Measurements from ENCODE around the gene FBXL16. TPM values are rescaled to one million over a fixed set of nuclear protein-coding genes. Genes with fewer than 3 reads are reported as not detected.

FBXL16 gene
- total and polyA plus RNA-seq, 2 experiments from 2014 or later, result 0.29 to 0.54 TPM

GRCh38 chr16:704552-705380 is 835 bp downstream of the FBXL16 start:
- peaks cover 40% of the 10 kb centered on the region for H3K27me3 ChIP-seq (replicated peaks; ENCODE audit: insufficient read depth)
- in situ Hi-C loops (cut with MboI), result no loop called here
- H3F3A ChIP-seq (ENCODE audit: insufficient read depth), result no peaks in the 10 kb centered on the region
- 14 to 21% methylated on average over 28 to 35 of the region's 50 CpGs for WGBS, 2 experiments (ENCODE audit: low coverage in 1 of 2, low lambda C conversion rate in 2 of 2, missing lambda C conversion rate in 2 of 2)
- no peaks in the 10 kb centered on the region for H3K79me2 ChIP-seq (ENCODE audit: insufficient read depth)
- no peak overlapping the region for H3K27ac ChIP-seq
- no peaks in the 10 kb centered on the region for H3K36me3 ChIP-seq (ENCODE audit: low read depth)
- DNase-seq, result no peak
- H3K9me2 ChIP-seq (ENCODE audit: insufficient read depth), result no peaks in the 10 kb centered on the region
- no peaks in the 10 kb centered on the region for H4K20me1 ChIP-seq (ENCODE audit: insufficient read depth)
- no peak overlapping the region for H2AFZ ChIP-seq
- no peak overlapping the region for H3K4me2 ChIP-seq (ENCODE audit: unreplicated experiment)
- no peak for TF ChIP-seq EZH2phosphoT487 (IDR thresholded peaks at IDR 0.05; ENCODE audit: insufficient read depth, low read depth)
- TF ChIP-seq EZH2 (IDR thresholded peaks at IDR 0.05; ENCODE audit: insufficient read depth, poor library complexity, severe bottlenecking), result peak; percentile 74
- H3K4me1 ChIP-seq (ENCODE audit: insufficient read depth), result peaks cover 2% of the 10 kb centered on the region; the same call in 1 of the 2 replicates
- no peak overlapping the region for H3K4me3 ChIP-seq
- H3K9me3 ChIP-seq (ENCODE audit: low read depth), result no peaks in the 10 kb centered on the region
- no peak overlapping the region for H3K9ac ChIP-seq

- no peak for DNase-seq
- peaks cover 40% of the 10 kb centered on the region for H3K27me3 ChIP-seq (replicated peaks; ENCODE audit: insufficient read depth)
- no peaks in the 10 kb centered on the region for H4K20me1 ChIP-seq (ENCODE audit: insufficient read depth)
- no peaks in the 10 kb centered on the region for H3K79me2 ChIP-seq (ENCODE audit: insufficient read depth)
- in situ Hi-C loops (cut with MboI), result no loop called here
- H3K27ac ChIP-seq, result no peak overlapping the region
- H3K4me3 ChIP-seq, result no peak overlapping the region
- H3F3A ChIP-seq (ENCODE audit: insufficient read depth), result no peaks in the 10 kb centered on the region
- no peaks in the 10 kb centered on the region for H3K9me3 ChIP-seq (ENCODE audit: low read depth)
- no peaks in the 10 kb centered on the region for H3K4me1 ChIP-seq (ENCODE audit: insufficient read depth)
- H3K9me2 ChIP-seq (ENCODE audit: insufficient read depth), result no peaks in the 10 kb centered on the region
- no peak for TF ChIP-seq EZH2phosphoT487 (IDR thresholded peaks at IDR 0.05; ENCODE audit: insufficient read depth, low read depth)
- no peak for TF ChIP-seq EZH2 (IDR thresholded peaks at IDR 0.05; ENCODE audit: insufficient read depth, poor library complexity, severe bottlenecking)
- H3K9ac ChIP-seq, result no peak overlapping the region
- WGBS, 2 experiments (ENCODE audit: low coverage in 1 of 2, low lambda C conversion rate in 2 of 2, missing lambda C conversion rate in 2 of 2), result 72 to 73% methylated on average over 6 to 7 of the region's 7 CpGs
- no peaks in the 10 kb centered on the region for H3K36me3 ChIP-seq (ENCODE audit: low read depth)
- H2AFZ ChIP-seq, result no peak overlapping the region
- H3K4me2 ChIP-seq (ENCODE audit: unreplicated experiment), result no peak overlapping the region
Measured at GRCh38 chr16:704047-704446, 1.6 kb downstream of the FBXL16 start.

- no peaks in the 10 kb centered on the region for H3K79me2 ChIP-seq (ENCODE audit: insufficient read depth)
- no peaks in the 10 kb centered on the region for H4K20me1 ChIP-seq (ENCODE audit: insufficient read depth)
- H3K9me3 ChIP-seq (ENCODE audit: low read depth), result no peaks in the 10 kb centered on the region
- no peaks in the 10 kb centered on the region for H3F3A ChIP-seq (ENCODE audit: insufficient read depth)
- no peak overlapping the region for H3K4me2 ChIP-seq (ENCODE audit: unreplicated experiment)
- no peak overlapping the region for H3K4me3 ChIP-seq
- no peak overlapping the region for H3K27ac ChIP-seq
- H3K9me2 ChIP-seq (ENCODE audit: insufficient read depth), result no peaks in the 10 kb centered on the region
- no peak overlapping the region for H3K9ac ChIP-seq
- no peaks in the 10 kb centered on the region for H3K36me3 ChIP-seq (ENCODE audit: low read depth)
- DNase-seq, result no peak
- H3K4me1 ChIP-seq (ENCODE audit: insufficient read depth), result no peaks in the 10 kb centered on the region
- in situ Hi-C loops (cut with MboI), result no loop called here
- H2AFZ ChIP-seq, result no peak overlapping the region
- H3K27me3 ChIP-seq (replicated peaks; ENCODE audit: insufficient read depth), result peaks cover 40% of the 10 kb centered on the region
- WGBS, 2 experiments (ENCODE audit: low coverage in 1 of 2, low lambda C conversion rate in 2 of 2, missing lambda C conversion rate in 2 of 2), result 44 to 46% methylated on average over 12 of the region's 12 CpGs
- TF ChIP-seq EZH2phosphoT487 (IDR thresholded peaks at IDR 0.05; ENCODE audit: insufficient read depth, low read depth) (no peak), EZH2 (IDR thresholded peaks at IDR 0.05; ENCODE audit: insufficient read depth, poor library complexity, severe bottlenecking) (no peak)
Measured at GRCh38 chr16:703406-703805, 2.2 kb downstream of the FBXL16 start.

GRCh38 chr16:702341-702740 is 3.3 kb downstream of the FBXL16 start:
- Histone ChIP-seq H3K4me2 (ENCODE audit: unreplicated experiment) (no peak overlapping the region), H3K4me3 (no peak overlapping the region), H3K79me2 (ENCODE audit: insufficient read depth) (no peaks in the 10 kb centered on the region), H3K27me3 (replicated peaks; ENCODE audit: insufficient read depth) (peaks cover 34% of the 10 kb centered on the region), H3K4me1 (ENCODE audit: insufficient read depth) (no peaks in the 10 kb centered on the region), H3K9me3 (ENCODE audit: low read depth) (no peaks in the 10 kb centered on the region), H2AFZ (no peak overlapping the region), H3K9ac (no peak overlapping the region), H4K20me1 (ENCODE audit: insufficient read depth) (no peaks in the 10 kb centered on the region), H3K9me2 (ENCODE audit: insufficient read depth) (no peaks in the 10 kb centered on the region), H3K27ac (no peak overlapping the region), H3K36me3 (ENCODE audit: low read depth) (no peaks in the 10 kb centered on the region), H3F3A (ENCODE audit: insufficient read depth) (no peaks in the 10 kb centered on the region)
- 72 to 80% methylated on average over 19 of the region's 19 CpGs for WGBS, 2 experiments (ENCODE audit: low coverage in 1 of 2, low lambda C conversion rate in 2 of 2, missing lambda C conversion rate in 2 of 2)
- DNase-seq, result no peak
- in situ Hi-C loops (cut with MboI), result no loop called here
- no peak for TF ChIP-seq EZH2 (IDR thresholded peaks at IDR 0.05; ENCODE audit: insufficient read depth, poor library complexity, severe bottlenecking)
- TF ChIP-seq EZH2phosphoT487 (IDR thresholded peaks at IDR 0.05; ENCODE audit: insufficient read depth, low read depth), result no peak

Measured in GM23248 (cell line).